CD4-positive, CD25-positive, alpha-beta regulatory T cell (primary cell): Measurements from ENCODE around the gene CTSS. TPM values are rescaled to one million over a fixed set of nuclear protein-coding genes. Genes with fewer than 3 reads are reported as not detected.

Experiments used
- polyA plus RNA-seq, 4 donors: library from polyadenylated mRNA; unstranded; fragments of 300-500 nt; fragmentation: Illumina TruSeq; gene quantifications; one replicate each; pipeline ENCODE4 v1.2.3, GENCODE V29; 2021
- total RNA-seq: library from RNA; stranded (reverse); gene quantifications from one replicate; pipeline ENCODE4 v1.2.3, GENCODE V29; 2022

The CTSS gene
- total and polyA plus RNA-seq, 5 donors from 2014 or later, result 114 to 227 (median 196) TPM

Other genes starting within 250 kb of the CTSS start
- 0.12 TPM for gene ADAMTSL4, start 216.4 kb downstream of the CTSS start, total RNA-seq
- under 1 TPM in 1 of 4 donors, not detected in 3; 0.22 TPM for gene ADAMTSL4, start 216.4 kb downstream of the CTSS start, polyA plus RNA-seq
- 764 TPM for gene MCL1, start 186.2 kb downstream of the CTSS start, total RNA-seq
- 100 to 1,000 TPM; 167 to 209 (median 178) TPM for gene MCL1, start 186.2 kb downstream of the CTSS start, polyA plus RNA-seq
- 169 TPM for gene ENSA, start 136.2 kb downstream of the CTSS start, total RNA-seq
- 10 to 100 TPM; 41.2 to 61.9 (median 52.4) TPM for gene ENSA, start 136.2 kb downstream of the CTSS start, polyA plus RNA-seq
- gene GOLPH3L, start 68.6 kb downstream of the CTSS start, total RNA-seq, result 8.6 TPM
- 10 to 100 TPM; 19.7 to 30.0 (median 24.9) TPM for gene GOLPH3L, start 68.6 kb downstream of the CTSS start, polyA plus RNA-seq
- gene HORMAD1, start 44.9 kb downstream of the CTSS start, total RNA-seq, result not detected
- not detected for gene HORMAD1, start 44.9 kb downstream of the CTSS start, polyA plus RNA-seq
- gene CTSK, start 42.5 kb upstream of the CTSS start, total RNA-seq, result 18.0 TPM
- gene CTSK, start 42.5 kb upstream of the CTSS start, polyA plus RNA-seq, result 1 to 10 TPM in 1 of 4 donors, under 1 TPM in 2, not detected in 1; 0.10 to 1.4 (median 0.82) TPM
- 43.3 TPM for gene ARNT, start 110.8 kb upstream of the CTSS start, total RNA-seq
- 10 to 100 TPM; 25.9 to 29.0 (median 27.0) TPM for gene ARNT, start 110.8 kb upstream of the CTSS start, polyA plus RNA-seq
- gene CTXND2, start 121.4 kb upstream of the CTSS start, total RNA-seq, result not detected
- not detected for gene CTXND2, start 121.4 kb upstream of the CTSS start, polyA plus RNA-seq
- gene SETDB1, start 160.6 kb upstream of the CTSS start, total RNA-seq, result 48.7 TPM
- gene SETDB1, start 160.6 kb upstream of the CTSS start, polyA plus RNA-seq, result 10 to 100 TPM in 3 of 4 donors, 1 to 10 TPM in 1; 9.4 to 13.6 (median 12.3) TPM
- 99.1 TPM for gene CERS2, start 209.1 kb upstream of the CTSS start, total RNA-seq
- gene CERS2, start 209.1 kb upstream of the CTSS start, polyA plus RNA-seq, result 100 to 1,000 TPM; 179 to 201 (median 189) TPM
- gene ANXA9, start 216.5 kb upstream of the CTSS start, total RNA-seq, result not detected
- not detected for gene ANXA9, start 216.5 kb upstream of the CTSS start, polyA plus RNA-seq
- gene MINDY1, start 241.1 kb upstream of the CTSS start, total RNA-seq, result 12.9 TPM
- gene MINDY1, start 241.1 kb upstream of the CTSS start, polyA plus RNA-seq, result 1 to 10 TPM; 3.0 to 8.9 (median 5.1) TPM
- 18.0 TPM for gene PRUNE1, start 242.7 kb upstream of the CTSS start, total RNA-seq
- gene PRUNE1, start 242.7 kb upstream of the CTSS start, polyA plus RNA-seq, result 10 to 100 TPM; 46.5 to 56.3 (median 52.3) TPM